ENCODE measurements around the gene MAP1A.

GRCh38 chr15:43541785-43542184, 24.4 kb downstream of the MAP1A start:
- TF ChIP-seq CTCF (IDR thresholded peaks at IDR 0.05; ENCODE audit: low read length) (no peak), EZH2phosphoT487 (IDR thresholded peaks at IDR 0.05; ENCODE audit: low read length) (no peak), EZH2 (optimal IDR thresholded peaks at IDR 0.05; ENCODE audit: low read depth, low read length) (no peak)
